Glutamatergic neuron (in vitro differentiated cells): ENCODE data around the gene RHOC. TPM values are rescaled to one million over a fixed set of nuclear protein-coding genes. Genes with fewer than 3 reads are reported as not detected.

Experiments
- DNase-seq: peaks from one replicate; pipeline ENCODE4 v3.0.0; 2022
- H3K27ac Mint-ChIP-seq: one replicate; pipeline ENCODE4 v1.8.0; 2020; ENCODE audit warnings: mild to moderate bottlenecking, mixed read lengths, inconsistent platforms; ENCODE audit not compliant: unreplicated experiment
- H3K27me3 Mint-ChIP-seq: one replicate; pipeline ENCODE4 v1.8.0; 2020; ENCODE audit warnings: mild to moderate bottlenecking, moderate library complexity, mixed read lengths, inconsistent platforms; ENCODE audit not compliant: unreplicated experiment
- H3K36me3 Mint-ChIP-seq: one replicate; pipeline ENCODE4 v1.8.0; 2020; ENCODE audit warnings: mild to moderate bottlenecking, mixed read lengths, inconsistent platforms; ENCODE audit not compliant: unreplicated experiment
- H3K4me1 Mint-ChIP-seq: one replicate; pipeline ENCODE4 v1.8.0; 2020; ENCODE audit warnings: mild to moderate bottlenecking, low read depth, mixed read lengths, inconsistent platforms; ENCODE audit not compliant: unreplicated experiment
- H3K4me3 Mint-ChIP-seq: one replicate; pipeline ENCODE4 v1.8.0; 2020; ENCODE audit warnings: mild to moderate bottlenecking, mixed read lengths, inconsistent platforms; ENCODE audit not compliant: unreplicated experiment
- H3K9me3 Mint-ChIP-seq: one replicate; pipeline ENCODE4 v1.8.0; 2020; ENCODE audit warnings: mild to moderate bottlenecking, moderate library complexity, mixed read lengths, inconsistent platforms; ENCODE audit not compliant: unreplicated experiment
- total RNA-seq: library from RNA; stranded (reverse); fragmentation: NEBNext Ultra II Directional; extraction: Animal tissue kit (Norgen Biotek cat#: 25700); gene quantifications from one replicate; pipeline ENCODE4 v1.2.1, GENCODE V29; 2021; ENCODE audit not compliant: unreplicated experiment
- TF ChIP-seq, protein P1 (sequence below): fragments of 200-600 bp; sonication (generic); IDR thresholded peaks from one replicate; pipeline ENCODE4 v1.5.0; 2021; ENCODE audit not compliant: partially characterized antibody, unreplicated experiment

Gene RHOC
- total RNA-seq, 1 donor from 2014 or later = 130 TPM

- Mint-ChIP-seq H3K27me3 (peaks cover 12% of the 10 kb centered on the region), H3K4me3 (peak overlapping the region; percentile 98), H3K27ac (peak overlapping the region; percentile 48), H3K36me3 (peaks cover 7% of the 10 kb centered on the region), H3K9me3 (peaks cover 15% of the 10 kb centered on the region), H3K4me1 (peaks cover 28% of the 10 kb centered on the region)
- no peak for DNase-seq
- TF ChIP-seq, protein P1, sequence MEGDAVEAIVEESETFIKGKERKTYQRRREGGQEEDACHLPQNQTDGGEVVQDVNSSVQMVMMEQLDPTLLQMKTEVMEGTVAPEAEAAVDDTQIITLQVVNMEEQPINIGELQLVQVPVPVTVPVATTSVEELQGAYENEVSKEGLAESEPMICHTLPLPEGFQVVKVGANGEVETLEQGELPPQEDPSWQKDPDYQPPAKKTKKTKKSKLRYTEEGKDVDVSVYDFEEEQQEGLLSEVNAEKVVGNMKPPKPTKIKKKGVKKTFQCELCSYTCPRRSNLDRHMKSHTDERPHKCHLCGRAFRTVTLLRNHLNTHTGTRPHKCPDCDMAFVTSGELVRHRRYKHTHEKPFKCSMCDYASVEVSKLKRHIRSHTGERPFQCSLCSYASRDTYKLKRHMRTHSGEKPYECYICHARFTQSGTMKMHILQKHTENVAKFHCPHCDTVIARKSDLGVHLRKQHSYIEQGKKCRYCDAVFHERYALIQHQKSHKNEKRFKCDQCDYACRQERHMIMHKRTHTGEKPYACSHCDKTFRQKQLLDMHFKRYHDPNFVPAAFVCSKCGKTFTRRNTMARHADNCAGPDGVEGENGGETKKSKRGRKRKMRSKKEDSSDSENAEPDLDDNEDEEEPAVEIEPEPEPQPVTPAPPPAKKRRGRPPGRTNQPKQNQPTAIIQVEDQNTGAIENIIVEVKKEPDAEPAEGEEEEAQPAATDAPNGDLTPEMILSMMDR = no peak
These were observed 2.5 kb downstream of the RHOC start for GRCh38 chr1:112704391-112704933.

DNA sequence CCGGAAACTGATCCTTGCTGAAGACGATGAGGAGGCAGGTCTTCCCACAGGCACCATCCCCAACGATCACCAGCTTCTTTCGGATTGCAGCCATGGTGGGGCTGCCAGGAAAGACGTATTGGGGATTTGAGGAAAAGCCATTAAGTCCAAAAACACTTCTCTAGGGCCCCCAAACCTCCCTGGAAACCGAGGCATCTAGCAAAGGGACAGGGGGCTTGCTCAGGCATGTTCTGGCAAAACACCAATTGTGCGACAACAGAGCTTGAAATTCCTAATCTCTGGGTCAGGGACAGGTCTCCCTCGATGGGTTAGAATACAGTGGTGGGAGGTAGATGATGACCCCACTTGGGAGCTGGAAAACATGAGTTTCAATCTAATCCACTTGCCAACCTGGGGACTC is 3.2 kb downstream of the RHOC start:
- Mint-ChIP-seq H3K36me3 (peaks cover 7% of the 10 kb centered on the region), H3K9me3 (peaks cover 13% of the 10 kb centered on the region), H3K4me1 (peaks cover 29% of the 10 kb centered on the region), H3K27ac (no peak overlapping the region), H3K27me3 (peaks cover 12% of the 10 kb centered on the region), H3K4me3 (no peak overlapping the region)
- TF ChIP-seq, protein P1 = no peak
- DNase-seq = no peak

- H3K27ac Mint-ChIP-seq = no peak overlapping the region
- TF ChIP-seq, protein P1 = no peak
These were observed 4.3 kb downstream of the RHOC start for GRCh38 chr1:112702420-112703261.

GRCh38 chr1:112702067-112702395 is 4.9 kb downstream of the RHOC start:
- H3K4me3 Mint-ChIP-seq = peak overlapping the region; percentile 22
- H3K9me3 Mint-ChIP-seq = peaks cover 7% of the 10 kb centered on the region
- TF ChIP-seq, protein P1 = no peak
- peaks cover 29% of the 10 kb centered on the region for H3K4me1 Mint-ChIP-seq
- H3K36me3 Mint-ChIP-seq = peaks cover 7% of the 10 kb centered on the region
- peaks cover 10% of the 10 kb centered on the region for H3K27me3 Mint-ChIP-seq
- DNase-seq = peak; percentile 7
- H3K27ac Mint-ChIP-seq = peak overlapping the region; percentile 31

More at GRCh38 chr1:112702420-112703261, 4.3 kb downstream of the RHOC start:
- H3K36me3 Mint-ChIP-seq = peaks cover 7% of the 10 kb centered on the region
- H3K27me3 Mint-ChIP-seq = peaks cover 10% of the 10 kb centered on the region
- H3K9me3 Mint-ChIP-seq = peaks cover 10% of the 10 kb centered on the region
- peak overlapping the region; percentile 22 for H3K4me3 Mint-ChIP-seq
- H3K4me1 Mint-ChIP-seq = peaks cover 29% of the 10 kb centered on the region
- peak; percentile 11 for DNase-seq
